Panc1 (cell line): Measurements from ENCODE around the gene SLC9A9. TPM values are rescaled to one million over a fixed set of nuclear protein-coding genes. Genes with fewer than 3 reads are reported as not detected.

Source experiments
- ATAC-seq: fragments of 200-7000 bp; cut with Tn5 transposase; 2 replicates; pipeline ENCODE4 v1.9.1; 2020; ENCODE audit warnings: mild to moderate bottlenecking, moderate library complexity
- BruUV-seq: library from RNA; stranded (reverse); fragments of 400-500 nt; replicated peaks from 2 replicates; lab custom pipeline; 2021; lab: Mats Ljungman, UMichigan
- CTCF ChIA-PET: fragments of 300-600 bp; sonication (Branson Sonifier 250); formaldehyde crosslinking; loops from one replicate; lab custom pipeline; 2022; ENCODE audit warnings: antibody characterized with exemption; lab: Charles Lee
- POLR2A ChIA-PET: fragments of 300-600 bp; sonication (Branson Sonifier 250); formaldehyde crosslinking; loops from one replicate; lab custom pipeline; 2022; ENCODE audit warnings: antibody characterized with exemption; lab: Charles Lee
- DNase-seq: peaks from one replicate; pipeline ENCODE4 v3.0.0-alpha.2; 2010; ENCODE audit warnings: low read depth, low spot score
- H3K27ac ChIP-seq: 2 replicates; pipeline ENCODE4 v1.5.1; 2011; ENCODE audit warnings: mild to moderate bottlenecking, low read length, inconsistent platforms
- H3K27me3 ChIP-seq: fragments of 200-500 bp; sonication (Bioruptor generic); 2 replicates; pipeline ENCODE4 v1.6.0; 2014; ENCODE audit warnings: low read length, inconsistent platforms; ENCODE audit not compliant: control insufficient read depth, insufficient read depth
- H3K36me3 ChIP-seq: fragments of 200-500 bp; sonication (Bioruptor generic); 2 replicates; pipeline ENCODE4 v1.5.1; 2014; ENCODE audit warnings: inconsistent platforms, mild to moderate bottlenecking, low read length, moderate library complexity; ENCODE audit not compliant: control insufficient read depth, insufficient read depth
- H3K4me1 ChIP-seq: 2 replicates; pipeline ENCODE4 v1.5.1; 2011; ENCODE audit warnings: inconsistent platforms, mild to moderate bottlenecking, low read length, moderate library complexity; ENCODE audit not compliant: control insufficient read depth, insufficient read depth
- H3K4me3 ChIP-seq, 2 experiments: 2 replicates each; pipeline ENCODE4 v1.5.1; 2011 to 2012; ENCODE audit warnings: low read depth in 2 of 2, low read length in 2 of 2, mild to moderate bottlenecking in 2 of 2, inconsistent platforms in 1 of 2, moderate library complexity in 1 of 2
- H3K9me3 ChIP-seq: fragments of 200-500 bp; sonication (Bioruptor generic); 2 replicates; pipeline ENCODE4 v1.5.1; 2014; ENCODE audit warnings: low read depth, mild to moderate bottlenecking, inconsistent platforms, low read length, moderate library complexity; ENCODE audit not compliant: control insufficient read depth, insufficient read depth
- POLR2AphosphoS5 ChIP-seq: IDR thresholded peaks from 2 replicates; pipeline ENCODE4 v1.6.1; 2012; ENCODE audit warnings: mild to moderate bottlenecking, low read depth, low read length, moderate library complexity
- SIN3A ChIP-seq: IDR thresholded peaks from 2 replicates; pipeline ENCODE4 v1.6.1; 2012; ENCODE audit warnings: low read depth, mild to moderate bottlenecking, low read length, moderate library complexity, borderline replicate concordance; ENCODE audit not compliant: insufficient read depth
- TCF7L2 ChIP-seq: IDR thresholded peaks from 2 replicates; pipeline ENCODE4 v1.6.1; 2011; ENCODE audit warnings: mild to moderate bottlenecking, low read depth, low read length, inconsistent platforms
- in situ Hi-C: cut with HindIII; loops from 2 replicates; pipeline ENCODE4 v1.10.0; 2016; ENCODE audit warnings: low sequenced_read_pairs, low pct_unique_long_range_greater_than_20kb
- intact Hi-C: fragments of 100-400 bp; cut with micrococcal nuclease; formaldehyde crosslinking; loops from one replicate; pipeline ENCODE4 v1.10.0; 2022; ENCODE audit not compliant: unreplicated experiment
- total RNA-seq: library from RNA; stranded (reverse); gene quantifications from one replicate; pipeline ENCODE4 v1.2.1, GENCODE V29; 2021; ENCODE audit not compliant: unreplicated experiment
- TF ChIP-seq, protein P1 (sequence below): fragments of 450-650 bp; IDR thresholded peaks from 2 replicates; pipeline ENCODE4 v1.5.1; 2017; ENCODE audit warnings: mild to moderate bottlenecking
- TF ChIP-seq, protein P2 (sequence below), 2 experiments: IDR thresholded peaks; 2 replicates each; pipeline ENCODE4 v1.6.1; 2011 to 2012; ENCODE audit warnings: low read depth in 2 of 2, control low read depth in 1 of 2, low read length in 1 of 2, mild to moderate bottlenecking in 1 of 2, moderate library complexity in 1 of 2; ENCODE audit not compliant: insufficient read depth in 1 of 2

Gene SLC9A9
- total RNA-seq, 1 experiment from 2014 or later: not detected

DNA sequence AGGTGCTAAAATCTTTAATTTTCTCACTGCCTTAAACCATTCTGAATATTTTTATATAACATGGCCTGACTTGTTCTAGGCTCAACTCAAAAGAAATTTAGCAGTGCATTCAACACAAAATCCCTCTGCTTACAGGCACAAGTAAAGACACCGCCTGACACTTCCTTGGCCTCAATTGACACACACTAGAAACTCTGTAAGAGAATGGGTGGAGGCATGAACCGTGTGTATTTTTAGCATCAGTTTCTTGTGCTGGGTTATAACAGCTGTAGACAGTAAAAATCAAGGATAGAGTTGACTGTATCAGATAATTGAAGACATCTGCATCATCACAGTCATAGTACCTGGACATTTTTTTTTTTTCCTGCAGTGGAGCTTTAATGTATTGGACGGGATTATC, 54.3 kb downstream of the SLC9A9 start:
- no peak for DNase-seq
- Histone ChIP-seq H3K4me3 (no peak overlapping the region), H3K27me3 (no peaks in the 10 kb centered on the region), H3K36me3 (no peaks in the 10 kb centered on the region), H3K27ac (no peak overlapping the region), H3K9me3 (no peaks in the 10 kb centered on the region; the same call in 1 of the 2 replicates), H3K4me1 (no peaks in the 10 kb centered on the region)
- in situ Hi-C loops (no loop called here), intact Hi-C loops (no loop called here)
- no TSS peak for BruUV-seq
- POLR2A ChIA-PET: no interaction called here
- ATAC-seq: no peak
- CTCF ChIA-PET: no interaction called here
- no peak for TF ChIP-seq POLR2AphosphoS5
- TF ChIP-seq, protein P1, sequence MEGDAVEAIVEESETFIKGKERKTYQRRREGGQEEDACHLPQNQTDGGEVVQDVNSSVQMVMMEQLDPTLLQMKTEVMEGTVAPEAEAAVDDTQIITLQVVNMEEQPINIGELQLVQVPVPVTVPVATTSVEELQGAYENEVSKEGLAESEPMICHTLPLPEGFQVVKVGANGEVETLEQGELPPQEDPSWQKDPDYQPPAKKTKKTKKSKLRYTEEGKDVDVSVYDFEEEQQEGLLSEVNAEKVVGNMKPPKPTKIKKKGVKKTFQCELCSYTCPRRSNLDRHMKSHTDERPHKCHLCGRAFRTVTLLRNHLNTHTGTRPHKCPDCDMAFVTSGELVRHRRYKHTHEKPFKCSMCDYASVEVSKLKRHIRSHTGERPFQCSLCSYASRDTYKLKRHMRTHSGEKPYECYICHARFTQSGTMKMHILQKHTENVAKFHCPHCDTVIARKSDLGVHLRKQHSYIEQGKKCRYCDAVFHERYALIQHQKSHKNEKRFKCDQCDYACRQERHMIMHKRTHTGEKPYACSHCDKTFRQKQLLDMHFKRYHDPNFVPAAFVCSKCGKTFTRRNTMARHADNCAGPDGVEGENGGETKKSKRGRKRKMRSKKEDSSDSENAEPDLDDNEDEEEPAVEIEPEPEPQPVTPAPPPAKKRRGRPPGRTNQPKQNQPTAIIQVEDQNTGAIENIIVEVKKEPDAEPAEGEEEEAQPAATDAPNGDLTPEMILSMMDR: no peak
- TF ChIP-seq, protein P2, sequence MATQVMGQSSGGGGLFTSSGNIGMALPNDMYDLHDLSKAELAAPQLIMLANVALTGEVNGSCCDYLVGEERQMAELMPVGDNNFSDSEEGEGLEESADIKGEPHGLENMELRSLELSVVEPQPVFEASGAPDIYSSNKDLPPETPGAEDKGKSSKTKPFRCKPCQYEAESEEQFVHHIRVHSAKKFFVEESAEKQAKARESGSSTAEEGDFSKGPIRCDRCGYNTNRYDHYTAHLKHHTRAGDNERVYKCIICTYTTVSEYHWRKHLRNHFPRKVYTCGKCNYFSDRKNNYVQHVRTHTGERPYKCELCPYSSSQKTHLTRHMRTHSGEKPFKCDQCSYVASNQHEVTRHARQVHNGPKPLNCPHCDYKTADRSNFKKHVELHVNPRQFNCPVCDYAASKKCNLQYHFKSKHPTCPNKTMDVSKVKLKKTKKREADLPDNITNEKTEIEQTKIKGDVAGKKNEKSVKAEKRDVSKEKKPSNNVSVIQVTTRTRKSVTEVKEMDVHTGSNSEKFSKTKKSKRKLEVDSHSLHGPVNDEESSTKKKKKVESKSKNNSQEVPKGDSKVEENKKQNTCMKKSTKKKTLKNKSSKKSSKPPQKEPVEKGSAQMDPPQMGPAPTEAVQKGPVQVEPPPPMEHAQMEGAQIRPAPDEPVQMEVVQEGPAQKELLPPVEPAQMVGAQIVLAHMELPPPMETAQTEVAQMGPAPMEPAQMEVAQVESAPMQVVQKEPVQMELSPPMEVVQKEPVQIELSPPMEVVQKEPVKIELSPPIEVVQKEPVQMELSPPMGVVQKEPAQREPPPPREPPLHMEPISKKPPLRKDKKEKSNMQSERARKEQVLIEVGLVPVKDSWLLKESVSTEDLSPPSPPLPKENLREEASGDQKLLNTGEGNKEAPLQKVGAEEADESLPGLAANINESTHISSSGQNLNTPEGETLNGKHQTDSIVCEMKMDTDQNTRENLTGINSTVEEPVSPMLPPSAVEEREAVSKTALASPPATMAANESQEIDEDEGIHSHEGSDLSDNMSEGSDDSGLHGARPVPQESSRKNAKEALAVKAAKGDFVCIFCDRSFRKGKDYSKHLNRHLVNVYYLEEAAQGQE (IDR thresholded peaks at IDR 0.05; ENCODE audit: insufficient read depth in 1 of 2, low read depth in 2 of 2, low read length in 1 of 2): no peak
- TF ChIP-seq SIN3A: no peak
- no peak for TF ChIP-seq TCF7L2

DNA sequence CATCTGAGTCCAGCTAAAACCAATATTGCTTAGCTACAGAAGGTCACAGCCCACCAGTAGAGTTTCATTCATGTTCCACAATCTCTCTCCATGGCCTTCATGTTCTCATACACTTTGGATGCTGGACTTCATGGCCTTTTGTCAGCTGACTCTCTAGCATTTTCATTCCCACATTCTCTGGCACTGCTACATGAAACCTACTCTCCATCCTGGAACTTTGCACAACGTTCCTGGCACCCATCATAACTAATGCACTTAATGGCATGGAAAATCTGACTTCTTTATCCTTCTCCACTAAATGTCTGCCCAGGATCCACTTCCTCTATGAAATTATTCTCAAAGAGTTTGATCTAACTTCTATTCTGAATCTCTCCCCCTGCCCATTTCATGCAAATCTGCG, 56.9 kb downstream of the SLC9A9 start:
- Histone ChIP-seq H3K27ac (no peak overlapping the region), H3K4me1 (no peaks in the 10 kb centered on the region), H3K27me3 (no peaks in the 10 kb centered on the region), H3K9me3 (no peaks in the 10 kb centered on the region; the same call in 1 of the 2 replicates), H3K36me3 (no peaks in the 10 kb centered on the region), H3K4me3 (no peak overlapping the region)
- in situ Hi-C loops: no loop called here
- TF ChIP-seq, protein P2 (IDR thresholded peaks at IDR 0.05; ENCODE audit: insufficient read depth in 1 of 2, low read depth in 2 of 2, low read length in 1 of 2): no peak
- TF ChIP-seq SIN3A: no peak
- no peak for TF ChIP-seq TCF7L2
- TF ChIP-seq, protein P1: no peak
- no peak for TF ChIP-seq POLR2AphosphoS5
- intact Hi-C loops: no loop called here
- DNase-seq (no peak), ATAC-seq (no peak)
- BruUV-seq: no TSS peak
- ChIA-PET POLR2A (no interaction called here), CTCF (no interaction called here)
